K562 (cell line): ENCODE measurements around the gene USP2. TPM values are rescaled to one million over a fixed set of nuclear protein-coding genes. Genes with fewer than 3 reads are reported as not detected.

Experiments used
- EP300 ChIP-seq: IDR thresholded peaks from 2 replicates; pipeline ENCODE4 v1.6.1; 2012; ENCODE audit warnings: low read length, improper control_type of control experiment
- ESRRA ChIP-seq: fragments of 450-650 bp; IDR thresholded peaks from 2 replicates; pipeline ENCODE4 v1.6.1; 2014; ENCODE audit warnings: low read depth, mild to moderate bottlenecking, moderate library complexity, borderline replicate concordance
- IRF2 ChIP-seq: sonication (generic); formaldehyde crosslinking; IDR thresholded peaks from 2 replicates; pipeline ENCODE4 v1.8.1; 2022; ENCODE audit warnings: mild to moderate bottlenecking, missing genetic modification reagents
- KAT7 ChIP-seq: sonication (generic); formaldehyde crosslinking; IDR thresholded peaks from 2 replicates; pipeline ENCODE4 v1.8.0; 2022; ENCODE audit warnings: missing genetic modification reagents, mild to moderate bottlenecking, borderline replicate concordance
- MYC ChIP-seq, 2 experiments: fragments of 250-450 bp in 1 of 2; sonication (Bioruptor Pico) in 1 of 2; IDR thresholded peaks; 2 replicates each; pipeline versions ENCODE4 v1.5.1 to v1.6.1; 2012 to 2021; ENCODE audit warnings: low read depth in 2 of 2, borderline replicate concordance in 1 of 2, improper control_type of control experiment in 1 of 2, low read length in 1 of 2, mild to moderate bottlenecking in 1 of 2, moderate library complexity in 1 of 2
- NCOR1 ChIP-seq: fragments of 450-650 bp; IDR thresholded peaks from 2 replicates; pipeline ENCODE4 v1.6.1; 2016; ENCODE audit warnings: mild to moderate bottlenecking, moderate library complexity
- PHB ChIP-seq: fragments of 250-450 bp; sonication (Bioruptor Pico); IDR thresholded peaks from 2 replicates; pipeline ENCODE4 v1.5.0; 2021
- SIN3B ChIP-seq: fragments of 450-650 bp; IDR thresholded peaks from 2 replicates; pipeline ENCODE4 v1.6.1; 2017; ENCODE audit warnings: low read depth, mild to moderate bottlenecking, moderate library complexity
- TBP ChIP-seq: optimal IDR thresholded peaks from 2 replicates; pipeline ENCODE3; 2011; ENCODE audit warnings: low read depth, low read length, improper control_type of control experiment
- ZBTB8A ChIP-seq: fragments of 450-650 bp; IDR thresholded peaks from 2 replicates; pipeline ENCODE4 v1.6.1; 2018; ENCODE audit warnings: mild to moderate bottlenecking, moderate library complexity; ENCODE audit not compliant: partially characterized antibody
- ZNF133 ChIP-seq: fragments of 250-450 bp; sonication (Bioruptor Pico); IDR thresholded peaks from 2 replicates; pipeline ENCODE4 v1.4.0; 2020; ENCODE audit warnings: mild to moderate bottlenecking
- ZNF217 ChIP-seq: sonication (generic); formaldehyde crosslinking; IDR thresholded peaks from 2 replicates; pipeline ENCODE4 v1.8.0; 2022; ENCODE audit warnings: mild to moderate bottlenecking, missing genetic modification reagents
- ZNF780A ChIP-seq: fragments of 250-450 bp; sonication (Bioruptor Pico); IDR thresholded peaks from 2 replicates; pipeline ENCODE4 v1.5.0; 2021; ENCODE audit warnings: mild to moderate bottlenecking
- ZSCAN29 ChIP-seq: fragments of 450-650 bp; IDR thresholded peaks from 2 replicates; pipeline ENCODE4 v1.6.1; 2017
- polyA plus RNA-seq, 8 experiments: library from polyadenylated mRNA; depleted of rRNA in 4 of 8; stranded (reverse) in 5 of 8; unstranded in 3 of 8; fragments of >200 nt; fragmentation: Nextera tagmentation in 2 of 8; fragmentation: Illumina TruSeq in 1 of 8; extraction: Ambion mirVana in 2 of 8; extraction: Trizol in 1 of 8; gene quantifications; 2 replicates each; pipeline versions ENCODE4 v1.2.1 to v1.2.3, GENCODE V29; 2011 to 2014; ENCODE audit warnings: inconsistent platforms in 1 of 8, missing spikeins in 1 of 8
- total RNA-seq, 7 experiments: library from RNA; depleted of rRNA in 6 of 7; stranded (reverse); fragments of >200 nt in 6 of 7; fragmentation: Illumina TruSeq in 2 of 7; extraction: Trizol in 2 of 7; gene quantifications; 2 replicates each; pipeline versions ENCODE4 v1.2.1 to v1.2.3, GENCODE V29; 2011 to 2021; ENCODE audit warnings: low replicate concordance in 1 of 7
- TF ChIP-seq, protein P1 (sequence below): fragments of 450-650 bp; IDR thresholded peaks from 2 replicates; pipeline ENCODE4 v1.6.1; 2018; ENCODE audit warnings: mild to moderate bottlenecking, low read depth; ENCODE audit not compliant: partially characterized antibody
- TF ChIP-seq, protein P2 (sequence below): sonication (generic); formaldehyde crosslinking; IDR thresholded peaks from 2 replicates; pipeline ENCODE4 v1.9.0; 2022; ENCODE audit warnings: mild to moderate bottlenecking, missing genetic modification reagents
- TF ChIP-seq, protein P3 (sequence below): IDR thresholded peaks from 2 replicates; pipeline ENCODE4 v1.6.1; 2012; ENCODE audit warnings: low read depth, low read length, improper control_type of control experiment, borderline replicate concordance
- TF ChIP-seq, protein P4 (sequence below): sonication (generic); formaldehyde crosslinking; IDR thresholded peaks from 2 replicates; pipeline ENCODE4 v1.8.1; 2023; ENCODE audit warnings: mild to moderate bottlenecking, missing genetic modification reagents

Gene USP2
- total and polyA plus RNA-seq, 9 of the 15 experiments (the other 6 are each of a cell fraction or from before 2014, with no cell fraction given): 2.8 to 16.9 (median 3.9) TPM

DNA sequence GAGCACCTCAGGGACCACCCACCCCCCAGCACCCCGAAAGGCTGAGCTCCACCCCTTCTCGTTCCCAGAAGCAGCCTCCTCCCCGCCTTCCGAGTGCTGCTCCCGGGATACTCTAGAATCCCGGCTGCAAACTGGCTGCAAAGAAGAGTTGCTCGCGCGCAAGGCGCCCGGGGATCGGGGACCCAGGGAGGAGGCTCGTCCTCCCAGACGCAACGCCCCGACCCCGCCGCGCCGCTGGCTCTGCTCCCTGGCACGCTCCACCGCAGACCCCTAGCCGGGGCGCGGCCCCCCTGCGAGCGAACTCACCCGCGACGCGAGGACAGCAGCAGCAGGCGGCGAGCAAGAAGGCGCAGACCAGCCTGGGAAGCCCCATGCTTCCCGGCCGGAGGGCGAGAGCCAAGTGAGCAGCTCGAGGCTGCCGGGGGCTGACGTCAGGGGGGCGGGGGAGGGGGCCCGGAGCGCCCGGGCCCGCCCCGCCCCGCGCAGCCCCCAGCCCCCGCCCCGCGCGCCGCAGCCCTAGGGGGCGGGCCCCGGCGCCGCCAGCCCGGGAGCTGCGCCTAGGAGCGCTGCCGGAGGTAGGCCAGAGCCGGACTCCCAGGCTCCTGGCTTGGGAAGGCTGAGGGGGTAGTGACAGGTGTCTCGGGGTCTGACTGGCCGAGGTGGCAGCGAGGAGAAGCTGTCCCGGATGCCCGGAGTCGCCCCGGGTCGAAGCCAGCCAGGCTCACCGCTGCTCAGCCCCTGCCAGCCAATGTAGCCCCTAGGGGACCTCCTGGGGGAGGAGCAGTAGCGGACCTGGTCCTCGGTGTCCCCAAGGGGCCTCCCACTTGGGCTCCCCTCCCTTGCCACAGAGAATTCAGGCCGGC, 64.5 kb downstream of the USP2 start, which contains the start of gene MCAM (continued):
- TF ChIP-seq ESRRA: no peak
- TF ChIP-seq, protein P1, sequence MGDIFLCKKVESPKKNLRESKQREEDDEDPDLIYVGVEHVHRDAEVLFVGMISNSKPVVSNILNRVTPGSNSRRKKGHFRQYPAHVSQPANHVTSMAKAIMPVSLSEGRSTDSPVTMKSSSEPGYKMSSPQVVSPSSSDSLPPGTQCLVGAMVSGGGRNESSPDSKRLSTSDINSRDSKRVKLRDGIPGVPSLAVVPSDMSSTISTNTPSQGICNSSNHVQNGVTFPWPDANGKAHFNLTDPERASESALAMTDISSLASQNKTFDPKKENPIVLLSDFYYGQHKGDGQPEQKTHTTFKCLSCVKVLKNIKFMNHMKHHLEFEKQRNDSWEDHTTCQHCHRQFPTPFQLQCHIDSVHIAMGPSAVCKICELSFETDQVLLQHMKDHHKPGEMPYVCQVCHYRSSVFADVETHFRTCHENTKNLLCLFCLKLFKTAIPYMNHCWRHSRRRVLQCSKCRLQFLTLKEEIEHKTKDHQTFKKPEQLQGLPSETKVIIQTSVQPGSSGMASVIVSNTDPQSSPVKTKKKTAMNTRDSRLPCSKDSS: no peak
- TF ChIP-seq MYC (IDR thresholded peaks at IDR 0.05; ENCODE audit: low read depth, low read length): peak; percentile 34; the same call in 1 of the 2 replicates
- no peak for TF ChIP-seq MYC (CRISPR knock-in tag; IDR thresholded peaks at IDR 0.05; ENCODE audit: borderline replicate concordance, low read depth)
- TF ChIP-seq, protein P2, sequence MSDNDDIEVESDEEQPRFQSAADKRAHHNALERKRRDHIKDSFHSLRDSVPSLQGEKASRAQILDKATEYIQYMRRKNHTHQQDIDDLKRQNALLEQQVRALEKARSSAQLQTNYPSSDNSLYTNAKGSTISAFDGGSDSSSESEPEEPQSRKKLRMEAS (CRISPR knock-in tag): peak; percentile 31; the same call in 1 of the 2 replicates
- no peak for TF ChIP-seq SIN3B
- TF ChIP-seq, protein P3, sequence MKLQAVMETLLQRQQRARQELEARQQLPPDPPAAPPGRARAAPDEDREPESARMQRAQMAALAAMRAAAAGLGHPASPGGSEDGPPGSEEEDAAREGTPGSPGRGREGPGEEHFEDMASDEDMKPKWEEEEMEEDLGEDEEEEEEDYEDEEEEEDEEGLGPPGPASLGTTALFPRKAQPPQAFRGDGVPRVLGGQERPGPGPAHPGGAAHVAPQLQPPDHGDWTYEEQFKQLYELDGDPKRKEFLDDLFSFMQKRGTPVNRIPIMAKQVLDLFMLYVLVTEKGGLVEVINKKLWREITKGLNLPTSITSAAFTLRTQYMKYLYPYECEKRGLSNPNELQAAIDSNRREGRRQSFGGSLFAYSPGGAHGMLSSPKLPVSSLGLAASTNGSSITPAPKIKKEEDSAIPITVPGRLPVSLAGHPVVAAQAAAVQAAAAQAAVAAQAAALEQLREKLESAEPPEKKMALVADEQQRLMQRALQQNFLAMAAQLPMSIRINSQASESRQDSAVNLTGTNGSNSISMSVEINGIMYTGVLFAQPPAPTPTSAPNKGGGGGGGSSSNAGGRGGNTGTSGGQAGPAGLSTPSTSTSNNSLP: no peak
- no peak for TF ChIP-seq ZNF780A (CRISPR knock-in tag)
- no peak for TF ChIP-seq ZSCAN29
- TF ChIP-seq, protein P4, sequence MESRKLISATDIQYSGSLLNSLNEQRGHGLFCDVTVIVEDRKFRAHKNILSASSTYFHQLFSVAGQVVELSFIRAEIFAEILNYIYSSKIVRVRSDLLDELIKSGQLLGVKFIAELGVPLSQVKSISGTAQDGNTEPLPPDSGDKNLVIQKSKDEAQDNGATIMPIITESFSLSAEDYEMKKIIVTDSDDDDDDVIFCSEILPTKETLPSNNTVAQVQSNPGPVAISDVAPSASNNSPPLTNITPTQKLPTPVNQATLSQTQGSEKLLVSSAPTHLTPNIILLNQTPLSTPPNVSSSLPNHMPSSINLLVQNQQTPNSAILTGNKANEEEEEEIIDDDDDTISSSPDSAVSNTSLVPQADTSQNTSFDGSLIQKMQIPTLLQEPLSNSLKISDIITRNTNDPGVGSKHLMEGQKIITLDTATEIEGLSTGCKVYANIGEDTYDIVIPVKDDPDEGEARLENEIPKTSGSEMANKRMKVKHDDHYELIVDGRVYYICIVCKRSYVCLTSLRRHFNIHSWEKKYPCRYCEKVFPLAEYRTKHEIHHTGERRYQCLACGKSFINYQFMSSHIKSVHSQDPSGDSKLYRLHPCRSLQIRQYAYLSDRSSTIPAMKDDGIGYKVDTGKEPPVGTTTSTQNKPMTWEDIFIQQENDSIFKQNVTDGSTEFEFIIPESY (CRISPR knock-in tag): no peak
- TF ChIP-seq PHB (CRISPR knock-in tag): no peak
- no peak for TF ChIP-seq ZNF217 (CRISPR knock-in tag)
- TF ChIP-seq TBP: peak; percentile 62
- TF ChIP-seq EP300: no peak
- 0 out of 2 replicates have a peak, but pooled peaks have one; percentile 3 for TF ChIP-seq KAT7 (CRISPR knock-in tag)
- TF ChIP-seq IRF2 (CRISPR knock-in tag): no peak
- no peak for TF ChIP-seq NCOR1
- no peak for TF ChIP-seq ZNF133 (CRISPR knock-in tag)
- no peak for TF ChIP-seq ZBTB8A
